ENCODE results near the gene GATD1.

DNA sequence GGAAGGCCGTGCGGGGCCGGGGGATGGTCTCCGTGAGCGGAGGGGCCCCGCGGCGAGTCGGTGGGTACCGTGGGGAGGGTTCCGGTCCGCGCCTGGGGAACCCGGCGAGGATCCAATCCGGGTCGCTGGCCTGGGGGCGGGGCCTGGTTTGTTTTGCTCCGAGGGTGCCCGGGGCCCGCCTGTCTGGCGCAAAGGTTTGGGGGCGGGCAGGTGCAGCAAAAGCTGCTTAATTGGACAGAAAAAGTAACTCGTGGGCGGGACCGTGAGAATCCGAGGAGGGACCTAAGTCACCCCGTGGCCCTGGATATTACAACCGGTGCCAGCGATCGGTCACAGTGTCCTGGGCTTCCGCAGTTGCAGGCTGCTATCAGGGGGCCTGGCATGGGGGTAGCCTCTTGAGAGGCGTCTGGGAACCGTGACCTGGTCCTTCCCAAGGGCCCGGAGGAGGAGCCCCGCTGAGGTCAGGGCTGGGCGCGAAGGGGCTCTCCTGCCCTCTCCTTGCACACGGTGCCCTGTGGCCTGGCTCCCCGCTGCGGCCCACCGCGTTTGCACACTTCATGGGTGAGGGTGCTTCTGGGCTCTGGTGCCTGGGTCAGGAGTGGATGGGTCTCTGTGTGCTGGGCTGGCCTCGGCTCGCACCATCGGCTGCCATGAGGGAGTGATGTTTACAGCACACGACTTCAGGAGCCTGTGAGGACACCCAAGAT is 42.8 kb upstream of the GATD1 start:
- TF ChIP-seq, protein P1, sequence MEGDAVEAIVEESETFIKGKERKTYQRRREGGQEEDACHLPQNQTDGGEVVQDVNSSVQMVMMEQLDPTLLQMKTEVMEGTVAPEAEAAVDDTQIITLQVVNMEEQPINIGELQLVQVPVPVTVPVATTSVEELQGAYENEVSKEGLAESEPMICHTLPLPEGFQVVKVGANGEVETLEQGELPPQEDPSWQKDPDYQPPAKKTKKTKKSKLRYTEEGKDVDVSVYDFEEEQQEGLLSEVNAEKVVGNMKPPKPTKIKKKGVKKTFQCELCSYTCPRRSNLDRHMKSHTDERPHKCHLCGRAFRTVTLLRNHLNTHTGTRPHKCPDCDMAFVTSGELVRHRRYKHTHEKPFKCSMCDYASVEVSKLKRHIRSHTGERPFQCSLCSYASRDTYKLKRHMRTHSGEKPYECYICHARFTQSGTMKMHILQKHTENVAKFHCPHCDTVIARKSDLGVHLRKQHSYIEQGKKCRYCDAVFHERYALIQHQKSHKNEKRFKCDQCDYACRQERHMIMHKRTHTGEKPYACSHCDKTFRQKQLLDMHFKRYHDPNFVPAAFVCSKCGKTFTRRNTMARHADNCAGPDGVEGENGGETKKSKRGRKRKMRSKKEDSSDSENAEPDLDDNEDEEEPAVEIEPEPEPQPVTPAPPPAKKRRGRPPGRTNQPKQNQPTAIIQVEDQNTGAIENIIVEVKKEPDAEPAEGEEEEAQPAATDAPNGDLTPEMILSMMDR (IDR thresholded peaks at IDR 0.05), result no peak
- no peak for TF ChIP-seq POLR2A (IDR thresholded peaks at IDR 0.05)
